Panc1 (cell line): Measurements from ENCODE around the gene REN.

Experiments
- POLR2AphosphoS5 ChIP-seq: IDR thresholded peaks from 2 replicates; pipeline ENCODE4 v1.6.1; 2012; ENCODE audit warnings: mild to moderate bottlenecking, low read depth, low read length, moderate library complexity
- REST ChIP-seq, 2 experiments: IDR thresholded peaks; 2 replicates each; pipeline ENCODE4 v1.6.1; 2011 to 2012; ENCODE audit warnings: low read depth in 2 of 2, control low read depth in 1 of 2, low read length in 1 of 2, mild to moderate bottlenecking in 1 of 2, moderate library complexity in 1 of 2; ENCODE audit not compliant: insufficient read depth in 1 of 2
- TF ChIP-seq, protein P1 (sequence below): fragments of 450-650 bp; IDR thresholded peaks from 2 replicates; pipeline ENCODE4 v1.5.1; 2017; ENCODE audit warnings: mild to moderate bottlenecking

DNA sequence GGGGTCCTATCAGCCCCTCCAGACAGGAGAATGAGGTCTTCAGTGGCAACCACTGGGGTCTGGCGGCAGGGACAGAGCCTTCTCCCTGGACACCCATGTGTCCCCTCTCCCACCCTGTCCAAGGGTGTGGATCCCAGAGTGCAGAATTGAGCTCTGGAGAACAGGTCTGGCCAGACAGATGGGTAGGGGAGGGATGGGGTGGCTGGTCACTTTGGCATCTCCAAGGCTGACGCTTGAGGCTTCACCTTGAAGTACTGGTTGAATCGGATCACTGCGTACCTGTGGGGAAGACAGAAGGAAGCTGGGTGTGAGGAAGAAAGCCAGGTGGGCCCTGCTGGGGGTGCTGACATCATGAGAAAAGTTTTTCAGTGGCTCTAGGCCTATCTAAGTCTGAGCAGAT is 34.2 kb downstream of the REN start:
- TF ChIP-seq, protein P1, sequence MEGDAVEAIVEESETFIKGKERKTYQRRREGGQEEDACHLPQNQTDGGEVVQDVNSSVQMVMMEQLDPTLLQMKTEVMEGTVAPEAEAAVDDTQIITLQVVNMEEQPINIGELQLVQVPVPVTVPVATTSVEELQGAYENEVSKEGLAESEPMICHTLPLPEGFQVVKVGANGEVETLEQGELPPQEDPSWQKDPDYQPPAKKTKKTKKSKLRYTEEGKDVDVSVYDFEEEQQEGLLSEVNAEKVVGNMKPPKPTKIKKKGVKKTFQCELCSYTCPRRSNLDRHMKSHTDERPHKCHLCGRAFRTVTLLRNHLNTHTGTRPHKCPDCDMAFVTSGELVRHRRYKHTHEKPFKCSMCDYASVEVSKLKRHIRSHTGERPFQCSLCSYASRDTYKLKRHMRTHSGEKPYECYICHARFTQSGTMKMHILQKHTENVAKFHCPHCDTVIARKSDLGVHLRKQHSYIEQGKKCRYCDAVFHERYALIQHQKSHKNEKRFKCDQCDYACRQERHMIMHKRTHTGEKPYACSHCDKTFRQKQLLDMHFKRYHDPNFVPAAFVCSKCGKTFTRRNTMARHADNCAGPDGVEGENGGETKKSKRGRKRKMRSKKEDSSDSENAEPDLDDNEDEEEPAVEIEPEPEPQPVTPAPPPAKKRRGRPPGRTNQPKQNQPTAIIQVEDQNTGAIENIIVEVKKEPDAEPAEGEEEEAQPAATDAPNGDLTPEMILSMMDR: no peak
- TF ChIP-seq POLR2AphosphoS5 (no peak), REST (IDR thresholded peaks at IDR 0.05; ENCODE audit: insufficient read depth in 1 of 2, low read depth in 2 of 2, low read length in 1 of 2) (no peak)
